Germinal center (tissue), 1 donor: ENCODE results near the gene ITCH.
"Not testable (repeated sequence)": the region's sequence is repeated elsewhere in the genome, so short reads cannot be mapped to it uniquely, and the experiment has no call there.

Experiments used
- DNase-seq: peaks from one replicate; pipeline ENCODE4 v3.0.0; 2012; ENCODE audit warnings: mixed read lengths, low spot score

Gene ITCH

GRCh38 chr20:34420975-34421374 lies 57.9 kb downstream of the ITCH start:
- DNase-seq: no peak

- no peak for DNase-seq
Observed at GRCh38 chr20:34421766-34422466, 58.8 kb downstream of the ITCH start.

- DNase-seq: not testable (repeated sequence)
Observed at GRCh38 chr20:34425032-34425690, 62.1 kb downstream of the ITCH start.

GRCh38 chr20:34426026-34426425 lies 63.0 kb downstream of the ITCH start:
- DNase-seq: no peak

- DNase-seq: no peak
Observed at GRCh38 chr20:34427331-34427730, 64.3 kb downstream of the ITCH start.

- DNase-seq: no peak
Observed at GRCh38 chr20:34427784-34428183, 64.7 kb downstream of the ITCH start.

- no peak for DNase-seq
Observed at GRCh38 chr20:34431168-34431567, 68.1 kb downstream of the ITCH start.

- not testable (repeated sequence) for DNase-seq
Observed at GRCh38 chr20:34432663-34433062, 69.6 kb downstream of the ITCH start.

GRCh38 chr20:34433391-34433790 lies 70.3 kb downstream of the ITCH start:
- DNase-seq: no peak

- peak; percentile 8 for DNase-seq
Observed at GRCh38 chr20:34435589-34435988, 72.5 kb downstream of the ITCH start.

GRCh38 chr20:34437330-34437986 lies 74.4 kb downstream of the ITCH start:
- DNase-seq: no peak

GRCh38 chr20:34439168-34439567 lies 76.1 kb downstream of the ITCH start:
- no peak for DNase-seq

GRCh38 chr20:34441423-34441822 lies 78.3 kb downstream of the ITCH start:
- DNase-seq: not testable (repeated sequence)

- no peak for DNase-seq
Observed at GRCh38 chr20:34443546-34443945, 80.5 kb downstream of the ITCH start.

- no peak for DNase-seq
Observed at GRCh38 chr20:34445177-34446065, 82.3 kb downstream of the ITCH start.

- DNase-seq: no peak
Observed at GRCh38 chr20:34448517-34448916, 85.4 kb downstream of the ITCH start.

- no peak for DNase-seq
Observed at GRCh38 chr20:34449674-34450592, 86.9 kb downstream of the ITCH start.

- no peak for DNase-seq
Observed at GRCh38 chr20:34452281-34452982, 89.4 kb downstream of the ITCH start.

GRCh38 chr20:34458631-34459030 lies 95.6 kb downstream of the ITCH start:
- DNase-seq: no peak

- no peak for DNase-seq
Observed at GRCh38 chr20:34459209-34459897, 96.3 kb downstream of the ITCH start.
